IMR-90 (cell line): ENCODE results near the gene PRKN. TPM values are rescaled to one million over a fixed set of nuclear protein-coding genes. Genes with fewer than 3 reads are reported as not detected.
A peak's percentile ranks its signal among the peaks of the same experiment; 100 is the strongest.

ENCODE experiments used
- ATAC-seq: fragments of 200-7000 bp; cut with Tn5 transposase; 2 replicates; pipeline ENCODE4 v1.9.1; 2020; ENCODE audit warnings: low read depth, mild to moderate bottlenecking, moderate library complexity
- BruUV-seq: library from RNA; stranded (reverse); fragments of 400-500 nt; replicated peaks from 2 replicates; lab custom pipeline; 2021; lab: Mats Ljungman, UMichigan
- CTCF ChIA-PET: fragments of 300-600 bp; formaldehyde crosslinking; extraction: SDS; loops from one replicate; lab custom pipeline; 2021; ENCODE audit warnings: antibody characterized with exemption; lab: Yijun Ruan, JAX
- POLR2A ChIA-PET: fragments of 300-600 bp; sonication (Branson Sonifier 250); formaldehyde crosslinking; loops from one replicate; lab custom pipeline; 2022; ENCODE audit warnings: antibody characterized with exemption; ENCODE audit not compliant: unreplicated experiment; lab: Charles Lee
- DNase-seq: peaks from one replicate; pipeline ENCODE4 v3.0.0; 2013
- H2AFZ ChIP-seq: replicated peaks from 2 replicates; pipeline ENCODE3; 2013; ENCODE audit warnings: low read length, mild to moderate bottlenecking; ENCODE audit not compliant: poor library complexity
- H2AK5ac ChIP-seq: 2 replicates; pipeline ENCODE4 v1.6.1; 2013; ENCODE audit warnings: low read depth, low read length, inconsistent platforms
- H2AK9ac ChIP-seq: replicated peaks from 2 replicates; pipeline ENCODE3; 2013; ENCODE audit warnings: mild to moderate bottlenecking, low read depth, low read length, moderate library complexity; ENCODE audit not compliant: poor library complexity
- H2BK120ac ChIP-seq: 2 replicates; pipeline ENCODE4 v1.6.1; 2013; ENCODE audit warnings: low read depth, low read length, inconsistent platforms
- H2BK15ac ChIP-seq: 3 replicates; pipeline ENCODE4 v1.6.1; 2013; ENCODE audit warnings: low read depth, low read length, inconsistent platforms
- H2BK20ac ChIP-seq: 2 replicates; pipeline ENCODE4 v1.6.1; 2013; ENCODE audit warnings: low read depth, mild to moderate bottlenecking, inconsistent platforms, low read length, moderate library complexity
- H2BK5ac ChIP-seq: 2 replicates; pipeline ENCODE4 v1.6.1; 2013; ENCODE audit warnings: mild to moderate bottlenecking, low read depth, low read length, inconsistent platforms; ENCODE audit not compliant: poor library complexity, severe bottlenecking
- H3K14ac ChIP-seq: replicated peaks from 2 replicates; pipeline ENCODE4 v1.6.1; 2013; ENCODE audit warnings: low read depth, low read length, inconsistent platforms
- H3K18ac ChIP-seq: 2 replicates; pipeline ENCODE4 v1.6.1; 2013; ENCODE audit warnings: low read depth, low read length, control low read depth
- H3K23ac ChIP-seq: 2 replicates; pipeline ENCODE4 v1.6.1; 2013; ENCODE audit warnings: low read depth, low read length, inconsistent platforms
- H3K27ac ChIP-seq: 2 replicates; pipeline ENCODE4 v1.5.1; 2013; ENCODE audit warnings: mild to moderate bottlenecking, control low read depth, low read length; ENCODE audit not compliant: insufficient read depth
- H3K27me3 ChIP-seq: 2 replicates; pipeline ENCODE4 v1.6.1; 2013; ENCODE audit warnings: low read length; ENCODE audit not compliant: control insufficient read depth, insufficient read depth
- H3K36me3 ChIP-seq: 2 replicates; pipeline ENCODE4 v1.6.1; 2013; ENCODE audit warnings: low read length, mixed read lengths; ENCODE audit not compliant: control insufficient read depth, insufficient read depth
- H3K4ac ChIP-seq: 2 replicates; pipeline ENCODE4 v1.6.1; 2013; ENCODE audit warnings: low read depth, low read length, inconsistent platforms
- H3K4me1 ChIP-seq: 2 replicates; pipeline ENCODE4 v1.6.1; 2013; ENCODE audit warnings: low read length, mixed read lengths; ENCODE audit not compliant: control insufficient read depth, insufficient read depth
- H3K4me2 ChIP-seq: 2 replicates; pipeline ENCODE4 v1.6.1; 2013; ENCODE audit warnings: low read depth, mild to moderate bottlenecking, control low read depth, low read length, moderate library complexity
- H3K4me3 ChIP-seq: 2 replicates; pipeline ENCODE4 v1.5.1; 2013; ENCODE audit warnings: low read depth, mild to moderate bottlenecking, control low read depth, low read length, moderate library complexity; ENCODE audit not compliant: insufficient read depth
- H3K56ac ChIP-seq: 2 replicates; pipeline ENCODE4 v1.6.1; 2013; ENCODE audit warnings: low read length, inconsistent platforms; ENCODE audit not compliant: insufficient read depth; ENCODE audit errors: extremely low read depth
- H3K79me1 ChIP-seq, 2 experiments: 2 replicates each; pipeline ENCODE4 v1.6.1; 2013; ENCODE audit warnings: low read length in 2 of 2, inconsistent platforms in 1 of 2, low read depth in 1 of 2
- H3K9ac ChIP-seq: 2 replicates; pipeline ENCODE4 v1.6.1; 2013; ENCODE audit warnings: low read depth, low read length, control low read depth
- H3K9me1 ChIP-seq: 2 replicates; pipeline ENCODE4 v1.6.1; 2013; ENCODE audit warnings: low read length, inconsistent platforms; ENCODE audit not compliant: insufficient read depth
- H3K9me3 ChIP-seq: 2 replicates; pipeline ENCODE4 v1.6.1; 2013; ENCODE audit warnings: low read length; ENCODE audit not compliant: control insufficient read depth, insufficient read depth
- H4K20me1 ChIP-seq: 2 replicates; pipeline ENCODE4 v1.6.1; 2013; ENCODE audit warnings: low read length, inconsistent platforms; ENCODE audit not compliant: insufficient read depth
- H4K5ac ChIP-seq: 2 replicates; pipeline ENCODE4 v1.6.1; 2013; ENCODE audit warnings: mild to moderate bottlenecking, low read depth, low read length, control low read depth
- H4K8ac ChIP-seq, 2 experiments: 2 replicates each; pipeline ENCODE4 v1.6.1; 2013; ENCODE audit warnings: low read depth in 2 of 2, low read length in 2 of 2, control low read depth in 1 of 2, inconsistent platforms in 1 of 2
- H4K91ac ChIP-seq: 2 replicates; pipeline ENCODE4 v1.6.1; 2013; ENCODE audit warnings: low read depth, low read length, inconsistent platforms; ENCODE audit not compliant: insufficient read depth
- MAFK ChIP-seq: IDR thresholded peaks from 2 replicates; pipeline ENCODE4 v1.6.1; 2012; ENCODE audit warnings: low read depth, low read length, improper control_type of control experiment
- RFX5 ChIP-seq: IDR thresholded peaks from 2 replicates; pipeline ENCODE4 v1.8.0; 2012; ENCODE audit warnings: low read depth, mild to moderate bottlenecking, low read length, moderate library complexity
- SMC3 ChIP-seq: fragments of 150-350 bp; IDR thresholded peaks from 2 replicates; pipeline ENCODE4 v1.6.1; 2016; ENCODE audit warnings: low read depth, mild to moderate bottlenecking, antibody characterized with exemption, low read length, moderate library complexity
- USF2 ChIP-seq: fragments of 150-350 bp; IDR thresholded peaks from 2 replicates; pipeline ENCODE4 v1.6.1; 2017; ENCODE audit warnings: mild to moderate bottlenecking, antibody characterized with exemption, low read length, low read depth
- WGBS, 2 experiments: methylation state at CpG; one replicate each; pipeline versions ENCODE4 v1.1.5 to v1.1.7; 2013; ENCODE audit warnings: missing lambda C conversion rate in 2 of 2; ENCODE audit not compliant: insufficient read length in 1 of 2; ENCODE audit errors: extremely low coverage in 2 of 2; 5-methylcytosine and 5-hydroxymethylcytosine counted together
- dilution Hi-C: fragments of 300-500 bp; cut with HindIII; formaldehyde crosslinking; loops from one replicate; pipeline ENCODE4 v1.14.3; 2018; ENCODE audit warnings: low sequenced_read_pairs; ENCODE audit not compliant: unreplicated experiment
- in situ Hi-C: fragments of 300-500 bp; cut with MboI; formaldehyde crosslinking; loops from 3 replicates; pipeline ENCODE4 v1.14.3; 2019; ENCODE audit warnings: low sequenced_read_pairs, inconsistent platforms, mixed read lengths
- intact Hi-C: fragments of 100-400 bp; cut with micrococcal nuclease; formaldehyde crosslinking; loops from 2 replicates; pipeline ENCODE4 v1.10.0; 2022
- polyA plus RNA-seq, 3 experiments: library from polyadenylated mRNA; depleted of rRNA; stranded (reverse); fragments of >200 nt; gene quantifications; 2 replicates each; pipeline ENCODE4 v1.2.3, GENCODE V29; 2012; ENCODE audit warnings: low replicate concordance in 1 of 3
- total RNA-seq: library from RNA; depleted of rRNA; stranded (reverse); fragments of >200 nt; gene quantifications from 2 replicates; pipeline ENCODE4 v1.2.3, GENCODE V29; 2012

The PRKN gene
- total and polyA plus RNA-seq, 2 of the 4 experiments (the other 2 are of a cell fraction): 0.15 to 0.18 TPM

- Histone ChIP-seq H3K27me3 (no peaks in the 10 kb centered on the region), H3K56ac (no peak overlapping the region), H2AK9ac (no peak overlapping the region), H3K4ac (no peak overlapping the region), H3K79me1 (no peaks in the 10 kb centered on the region), H3K14ac (no peak overlapping the region), H2AK5ac (no peak overlapping the region), H3K9ac (no peak overlapping the region), H4K91ac (no peak overlapping the region), H3K36me3 (no peaks in the 10 kb centered on the region), H4K5ac (no peak overlapping the region), H3K4me2 (no peak overlapping the region), H4K8ac (no peak overlapping the region), H2BK5ac (no peak overlapping the region), H3K27ac (no peak overlapping the region), H3K4me1 (no peaks in the 10 kb centered on the region), H3K9me1 (no peaks in the 10 kb centered on the region), H4K20me1 (no peaks in the 10 kb centered on the region), H3K4me3 (no peak overlapping the region), H2BK15ac (no peak overlapping the region), H2AFZ (no peak overlapping the region), H3K23ac (no peak overlapping the region), H2BK20ac (no peak overlapping the region), H2BK120ac (no peak overlapping the region), H3K18ac (no peak overlapping the region), H3K9me3 (peaks cover 33% of the 10 kb centered on the region)
- in situ Hi-C loops: no loop called here
- ATAC-seq (no peak), DNase-seq (no peak)
- BruUV-seq: no TSS peak
- dilution Hi-C loops: no loop called here
- WGBS, 2 experiments: no CpG with 5 or more reads among the region's 3 CpGs
- no peak for TF ChIP-seq USF2
- TF ChIP-seq SMC3: no peak
- TF ChIP-seq RFX5: no peak
- peak; percentile 61 for TF ChIP-seq MAFK
- intact Hi-C loops: no loop called here
- CTCF ChIA-PET: no interaction called here
- POLR2A ChIA-PET: no interaction called here
Observed at GRCh38 chr6:161722394-161722793, 1005.2 kb downstream of the PRKN start.
